Measurements from ENCODE around the gene THSD7A. TPM values are rescaled to one million over a fixed set of nuclear protein-coding genes. Genes with fewer than 3 reads are reported as not detected.

Gene THSD7A
- total and polyA plus RNA-seq, 2 of the 8 experiments (the other 6 are each of a cell fraction or from before 2014, with no cell fraction given), result 0.44 to 1.2 TPM

GRCh38 chr7:11551470-11551869, 280.5 kb downstream of the THSD7A start (continued):
- TF ChIP-seq EP300 (IDR thresholded peaks at IDR 0.05; ENCODE audit: borderline replicate concordance in 1 of 2, low read depth in 2 of 2, low read length in 2 of 2) (no peak), GTF2F1 (IDR thresholded peaks at IDR 0.05; ENCODE audit: borderline replicate concordance, low read depth, low read length) (no peak), YY1 (IDR thresholded peaks at IDR 0.05; ENCODE audit: low read depth, low read length) (no peak), BCL11A (IDR thresholded peaks at IDR 0.05; ENCODE audit: low read depth in 2 of 2, low read length in 2 of 2) (no peak), ATF2 (IDR thresholded peaks at IDR 0.05; ENCODE audit: low read length) (no peak), SP2 (IDR thresholded peaks at IDR 0.05; ENCODE audit: low read length) (no peak), EGR1 (IDR thresholded peaks at IDR 0.05; ENCODE audit: borderline replicate concordance, low read depth, low read length) (no peak), SAP30 (IDR thresholded peaks at IDR 0.05; ENCODE audit: insufficient read depth, insufficient replicate concordance, low read length) (no peak)

Measured in H1 (cell line).